A549 (cell line): ENCODE results near the gene ZNF467. TPM values are rescaled to one million over a fixed set of nuclear protein-coding genes. Genes with fewer than 3 reads are reported as not detected.

Source experiments
- ATAC-seq, 2 experiments: fragments of 200-7000 bp in 1 of 2; fragments of >200 bp in 1 of 2; cut with Nextera tagmentation in 1 of 2; cut with Tn5 transposase in 1 of 2; 3 replicates each; pipeline versions ENCODE4 v1.8.0 to v1.9.1; 2018 to 2020; ENCODE audit warnings: mild to moderate bottlenecking in 1 of 2, moderate library complexity in 1 of 2
- CTCF ChIA-PET: fragments of 300-600 bp; sonication (Branson Sonifier 250); formaldehyde crosslinking; extraction: SDS; loops from one replicate; lab custom pipeline; 2021; ENCODE audit warnings: antibody characterized with exemption, inconsistent platforms; lab: Yijun Ruan, JAX
- POLR2A ChIA-PET: fragments of 350-600 bp; formaldehyde crosslinking; extraction: SDS; loops from one replicate; lab custom pipeline; 2021; ENCODE audit warnings: antibody characterized with exemption, inconsistent platforms; lab: Yijun Ruan, JAX
- DNase-seq, 2 experiments: peaks; one replicate each; pipeline versions ENCODE4 v3.0.0 to v3.0.0-alpha.2; 2011 to 2016; ENCODE audit warnings: low read depth in 1 of 2, low spot score in 1 of 2
- FAIRE-seq: peaks from 2 replicates; lab custom pipeline; 2011; peaks lifted over from hg19 to GRCh38; lab: Jason Lieb, UNC
- H3K27ac ChIP-seq, 2 experiments: fragments of >200 bp; sonication (Bioruptor Twin); formaldehyde crosslinking; 3 replicates each; pipeline ENCODE4 v1.5.1; 2016 to 2017
- H3K4me1 ChIP-seq: fragments of >200 bp; sonication (Bioruptor Twin); formaldehyde crosslinking; 3 replicates; pipeline ENCODE4 v1.6.1; 2016
- H3K4me2 ChIP-seq: fragments of >200 bp; sonication (Bioruptor Twin); formaldehyde crosslinking; 3 replicates; pipeline ENCODE4 v1.6.1; 2016
- H3K4me3 ChIP-seq: fragments of >200 bp; sonication (Bioruptor Twin); formaldehyde crosslinking; 3 replicates; pipeline ENCODE4 v1.5.1; 2016
- H3K9me3 ChIP-seq: fragments of >200 bp; sonication (Bioruptor Twin); formaldehyde crosslinking; 3 replicates; pipeline ENCODE4 v1.6.1; 2016
- CEBPB ChIP-seq, 2 experiments: fragments of >200 bp in 1 of 2; sonication (Bioruptor Twin) in 1 of 2; formaldehyde crosslinking in 1 of 2; IDR thresholded peaks; 2 replicates each; pipeline ENCODE4 v1.6.1; 2012 to 2016
- CHD2 ChIP-seq: fragments of 150-350 bp; IDR thresholded peaks from 2 replicates; pipeline ENCODE4 v1.6.1; 2014; ENCODE audit warnings: low read length; ENCODE audit not compliant: partially characterized antibody
- HDAC2 ChIP-seq: fragments of 200-600 bp; sonication (generic); IDR thresholded peaks from 2 replicates; pipeline ENCODE4 v1.6.1; 2016
- HOXA7 ChIP-seq: fragments of 250-450 bp; sonication (Bioruptor Pico); IDR thresholded peaks from 2 replicates; pipeline ENCODE4 v1.5.0; 2020; ENCODE audit warnings: mild to moderate bottlenecking, moderate library complexity
- HOXB13 ChIP-seq: fragments of 250-450 bp; sonication (Bioruptor Pico); IDR thresholded peaks from 2 replicates; pipeline ENCODE4 v1.5.0; 2020; ENCODE audit warnings: low read depth, mild to moderate bottlenecking, moderate library complexity
- HOXB5 ChIP-seq: fragments of 250-450 bp; sonication (Bioruptor Pico); IDR thresholded peaks from 2 replicates; pipeline ENCODE4 v1.5.0; 2020; ENCODE audit warnings: mild to moderate bottlenecking, moderate library complexity
- JUN ChIP-seq, 2 experiments: fragments of >200 bp; sonication (Bioruptor Twin); formaldehyde crosslinking; IDR thresholded peaks; 2 replicates in 1 of 2; 3 replicates in 1 of 2; pipeline ENCODE4 v1.6.1; 2016 to 2017
- JUNB ChIP-seq: fragments of >200 bp; sonication (Bioruptor Twin); formaldehyde crosslinking; IDR thresholded peaks from 2 replicates; pipeline ENCODE4 v1.6.1; 2016
- NPAS2 ChIP-seq: fragments of 250-450 bp; sonication (Bioruptor Pico); IDR thresholded peaks from 2 replicates; pipeline ENCODE4 v1.8.0; 2022; ENCODE audit warnings: mild to moderate bottlenecking, moderate library complexity, borderline replicate concordance
- NR3C1 ChIP-seq: fragments of >200 bp; sonication (Bioruptor Twin); formaldehyde crosslinking; IDR thresholded peaks from 3 replicates; pipeline ENCODE4 v1.6.1; 2017
- POLR2A ChIP-seq: IDR thresholded peaks from 2 replicates; pipeline ENCODE4 v1.6.1; 2012; ENCODE audit warnings: mild to moderate bottlenecking, low read length
- RCOR1 ChIP-seq: fragments of 150-350 bp; IDR thresholded peaks from 2 replicates; pipeline ENCODE4 v1.6.1; 2014; ENCODE audit warnings: antibody characterized with exemption, low read length, low read depth
- SMC3 ChIP-seq: fragments of >200 bp; sonication (Bioruptor Twin); formaldehyde crosslinking; IDR thresholded peaks from 3 replicates; pipeline ENCODE4 v1.6.1; 2018; ENCODE audit warnings: inconsistent platforms
- SREBF2 ChIP-seq: fragments of 450-650 bp; IDR thresholded peaks from 2 replicates; pipeline ENCODE4 v1.6.1; 2014; ENCODE audit warnings: mild to moderate bottlenecking, moderate library complexity
- ZC3H11A ChIP-seq: fragments of 450-650 bp; IDR thresholded peaks from 2 replicates; pipeline ENCODE4 v1.6.1; 2014; ENCODE audit warnings: antibody characterized with exemption, mild to moderate bottlenecking
- WGBS: methylation state at CpG from one replicate; pipeline ENCODE4 v1.1.6; 2017; ENCODE audit errors: missing lambda C conversion rate; 5-methylcytosine and 5-hydroxymethylcytosine counted together
- polyA plus RNA-seq, 4 experiments: library from polyadenylated mRNA; depleted of rRNA in 3 of 4; stranded (reverse); fragments of >200 nt; fragmentation: RNase III in 1 of 4; extraction: RNeasy Plus Mini Kit Qiagen cat#74134 plus additional on column Dnase treatment in 1 of 4; gene quantifications; 2 replicates in 3 of 4; 3 replicates in 1 of 4; pipeline ENCODE4 v1.2.3, GENCODE V29; 2011 to 2017
- TF ChIP-seq, protein P1 (sequence below): fragments of 200-600 bp; sonication (generic); IDR thresholded peaks from 2 replicates; pipeline ENCODE4 v1.6.1; 2016; ENCODE audit warnings: antibody characterized with exemption, mild to moderate bottlenecking, moderate library complexity
- TF ChIP-seq, protein P2 (sequence below): fragments of 150-350 bp; IDR thresholded peaks from 2 replicates; pipeline ENCODE4 v1.6.1; 2014; ENCODE audit warnings: low read depth, mild to moderate bottlenecking, low read length
- TF ChIP-seq, protein P3 (sequence below): fragments of 250-450 bp; sonication (Bioruptor Pico); IDR thresholded peaks from 2 replicates; pipeline ENCODE4 v1.5.0; 2021; ENCODE audit warnings: mild to moderate bottlenecking, moderate library complexity, borderline replicate concordance
- TF ChIP-seq, protein P4 (sequence below): IDR thresholded peaks from 2 replicates; pipeline ENCODE4 v1.6.1; 2012; ENCODE audit warnings: low read depth, borderline replicate concordance
- TF ChIP-seq, protein P5 (sequence below): IDR thresholded peaks from 2 replicates; pipeline ENCODE4 v1.6.1; 2012
- TF ChIP-seq, protein P6 (sequence below): fragments of >200 bp; sonication (Bioruptor Twin); formaldehyde crosslinking; IDR thresholded peaks from 3 replicates; pipeline ENCODE4 v1.6.1; 2016
- TF ChIP-seq, protein P7 (sequence below): IDR thresholded peaks from 2 replicates; pipeline ENCODE4 v1.6.1; 2012

ZNF467 gene
- polyA plus RNA-seq, 2 of the 4 experiments (the other 2 are of a cell fraction), result 3.1 to 3.3 TPM

DNA sequence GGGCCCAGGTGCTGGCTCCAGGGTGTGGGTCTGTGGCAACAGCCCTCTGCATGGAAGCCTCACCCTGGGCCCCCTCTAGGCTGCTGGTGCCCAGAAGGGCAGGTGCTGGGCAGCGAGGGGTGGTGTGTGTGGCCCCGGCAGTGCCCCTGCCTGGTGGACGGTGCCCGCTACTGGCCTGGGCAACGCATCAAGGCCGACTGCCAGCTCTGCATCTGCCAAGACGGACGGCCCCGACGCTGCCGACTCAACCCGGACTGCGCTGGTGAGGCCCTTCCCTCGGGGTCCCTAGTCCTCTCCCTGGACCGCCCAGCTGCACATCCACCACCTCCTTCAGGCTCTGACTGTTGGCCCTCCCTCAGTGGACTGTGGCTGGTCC lies 18.8 kb upstream of the ZNF467 start:
- DNase-seq, result no peak
- H3K4me3 ChIP-seq, result no peak overlapping the region
- H3K4me2 ChIP-seq, result no peak overlapping the region
- peaks cover 7% of the 10 kb centered on the region; the same call in 1 of the 3 replicates for H3K4me1 ChIP-seq
- no peak for TF ChIP-seq NR3C1
- TF ChIP-seq HOXB13 (CRISPR knock-in tag), result no peak
- TF ChIP-seq JUNB, result no peak
- TF ChIP-seq HDAC2, result no peak
- TF ChIP-seq CHD2, result no peak
- TF ChIP-seq, protein P1, sequence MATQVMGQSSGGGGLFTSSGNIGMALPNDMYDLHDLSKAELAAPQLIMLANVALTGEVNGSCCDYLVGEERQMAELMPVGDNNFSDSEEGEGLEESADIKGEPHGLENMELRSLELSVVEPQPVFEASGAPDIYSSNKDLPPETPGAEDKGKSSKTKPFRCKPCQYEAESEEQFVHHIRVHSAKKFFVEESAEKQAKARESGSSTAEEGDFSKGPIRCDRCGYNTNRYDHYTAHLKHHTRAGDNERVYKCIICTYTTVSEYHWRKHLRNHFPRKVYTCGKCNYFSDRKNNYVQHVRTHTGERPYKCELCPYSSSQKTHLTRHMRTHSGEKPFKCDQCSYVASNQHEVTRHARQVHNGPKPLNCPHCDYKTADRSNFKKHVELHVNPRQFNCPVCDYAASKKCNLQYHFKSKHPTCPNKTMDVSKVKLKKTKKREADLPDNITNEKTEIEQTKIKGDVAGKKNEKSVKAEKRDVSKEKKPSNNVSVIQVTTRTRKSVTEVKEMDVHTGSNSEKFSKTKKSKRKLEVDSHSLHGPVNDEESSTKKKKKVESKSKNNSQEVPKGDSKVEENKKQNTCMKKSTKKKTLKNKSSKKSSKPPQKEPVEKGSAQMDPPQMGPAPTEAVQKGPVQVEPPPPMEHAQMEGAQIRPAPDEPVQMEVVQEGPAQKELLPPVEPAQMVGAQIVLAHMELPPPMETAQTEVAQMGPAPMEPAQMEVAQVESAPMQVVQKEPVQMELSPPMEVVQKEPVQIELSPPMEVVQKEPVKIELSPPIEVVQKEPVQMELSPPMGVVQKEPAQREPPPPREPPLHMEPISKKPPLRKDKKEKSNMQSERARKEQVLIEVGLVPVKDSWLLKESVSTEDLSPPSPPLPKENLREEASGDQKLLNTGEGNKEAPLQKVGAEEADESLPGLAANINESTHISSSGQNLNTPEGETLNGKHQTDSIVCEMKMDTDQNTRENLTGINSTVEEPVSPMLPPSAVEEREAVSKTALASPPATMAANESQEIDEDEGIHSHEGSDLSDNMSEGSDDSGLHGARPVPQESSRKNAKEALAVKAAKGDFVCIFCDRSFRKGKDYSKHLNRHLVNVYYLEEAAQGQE, result no peak
- TF ChIP-seq, protein P2, sequence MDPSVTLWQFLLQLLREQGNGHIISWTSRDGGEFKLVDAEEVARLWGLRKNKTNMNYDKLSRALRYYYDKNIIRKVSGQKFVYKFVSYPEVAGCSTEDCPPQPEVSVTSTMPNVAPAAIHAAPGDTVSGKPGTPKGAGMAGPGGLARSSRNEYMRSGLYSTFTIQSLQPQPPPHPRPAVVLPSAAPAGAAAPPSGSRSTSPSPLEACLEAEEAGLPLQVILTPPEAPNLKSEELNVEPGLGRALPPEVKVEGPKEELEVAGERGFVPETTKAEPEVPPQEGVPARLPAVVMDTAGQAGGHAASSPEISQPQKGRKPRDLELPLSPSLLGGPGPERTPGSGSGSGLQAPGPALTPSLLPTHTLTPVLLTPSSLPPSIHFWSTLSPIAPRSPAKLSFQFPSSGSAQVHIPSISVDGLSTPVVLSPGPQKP, result no peak
- no peak for TF ChIP-seq HOXA7 (CRISPR knock-in tag)
- TF ChIP-seq POLR2A, result no peak
- TF ChIP-seq ZC3H11A, result no peak
- no peak for TF ChIP-seq RCOR1
- no peak for ATAC-seq
- H3K27ac ChIP-seq, result no peak overlapping the region
- H3K9me3 ChIP-seq, result no peaks in the 10 kb centered on the region
- no peak for FAIRE-seq
- 80% methylated on average over 11 of the region's 15 CpGs for WGBS
- CTCF ChIA-PET, result interaction anchor here (0.9 to 2.7 kb wide), 2 partner anchors 14 to 25 kb away, joined by 3 to 12 read pairs; no protein-coding TSS in a partner anchor
- POLR2A ChIA-PET, result no interaction called here

DNA sequence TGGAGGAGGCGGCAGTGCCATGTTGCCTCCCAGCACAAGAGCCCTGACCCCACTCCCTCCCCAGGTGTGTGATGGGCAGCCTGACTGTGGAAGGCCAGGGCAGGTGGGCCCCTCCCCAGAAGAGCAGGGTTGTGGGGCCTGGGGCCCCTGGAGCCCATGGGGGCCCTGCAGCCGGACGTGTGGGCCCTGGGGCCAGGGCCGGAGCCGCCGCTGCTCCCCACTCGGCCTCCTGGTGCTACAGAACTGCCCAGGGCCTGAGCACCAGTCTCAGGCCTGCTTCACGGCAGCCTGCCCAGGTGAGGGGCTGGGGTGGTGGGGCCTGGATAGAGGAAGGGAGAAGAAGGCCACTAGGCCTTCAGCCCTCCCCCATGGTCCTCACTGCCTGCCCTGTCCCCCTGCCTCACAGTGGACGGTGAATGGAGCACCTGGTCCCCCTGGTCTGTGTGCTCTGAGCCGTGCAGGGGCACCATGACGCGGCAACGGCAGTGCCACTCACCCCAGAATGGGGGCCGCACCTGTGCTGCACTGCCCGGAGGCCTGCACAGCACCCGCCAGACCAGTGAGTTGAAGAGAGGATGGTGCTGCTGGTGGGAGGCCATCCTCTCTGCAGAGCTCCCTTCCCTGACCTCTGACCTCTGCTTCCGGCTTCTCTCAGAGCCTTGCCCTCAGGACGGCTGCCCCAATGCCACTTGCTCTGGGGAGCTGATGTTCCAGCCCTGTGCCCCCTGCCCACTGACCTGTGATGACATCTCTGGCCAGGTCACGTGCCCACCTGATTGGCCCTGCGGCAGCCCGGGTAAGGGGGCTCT lies 18.2 kb upstream of the ZNF467 start:
- POLR2A ChIA-PET, result no interaction called here
- FAIRE-seq (no peak), ATAC-seq (no peak), DNase-seq (no peak)
- H3K4me3 ChIP-seq, result no peak overlapping the region
- H3K4me2 ChIP-seq, result no peak overlapping the region
- H3K27ac ChIP-seq, result no peak overlapping the region
- WGBS, result 80% methylated on average over 2 of the region's 21 CpGs
- H3K9me3 ChIP-seq, result no peaks in the 10 kb centered on the region
- peaks cover 8% of the 10 kb centered on the region; the same call in 1 of the 3 replicates for H3K4me1 ChIP-seq
- CTCF ChIA-PET, result interaction anchor here (0.9 to 2.7 kb wide), 3 partner anchors 8 to 26 kb away, joined by 3 to 12 read pairs (median 9); no protein-coding TSS in a partner anchor
- TF ChIP-seq, protein P1, result no peak
- TF ChIP-seq, protein P3, sequence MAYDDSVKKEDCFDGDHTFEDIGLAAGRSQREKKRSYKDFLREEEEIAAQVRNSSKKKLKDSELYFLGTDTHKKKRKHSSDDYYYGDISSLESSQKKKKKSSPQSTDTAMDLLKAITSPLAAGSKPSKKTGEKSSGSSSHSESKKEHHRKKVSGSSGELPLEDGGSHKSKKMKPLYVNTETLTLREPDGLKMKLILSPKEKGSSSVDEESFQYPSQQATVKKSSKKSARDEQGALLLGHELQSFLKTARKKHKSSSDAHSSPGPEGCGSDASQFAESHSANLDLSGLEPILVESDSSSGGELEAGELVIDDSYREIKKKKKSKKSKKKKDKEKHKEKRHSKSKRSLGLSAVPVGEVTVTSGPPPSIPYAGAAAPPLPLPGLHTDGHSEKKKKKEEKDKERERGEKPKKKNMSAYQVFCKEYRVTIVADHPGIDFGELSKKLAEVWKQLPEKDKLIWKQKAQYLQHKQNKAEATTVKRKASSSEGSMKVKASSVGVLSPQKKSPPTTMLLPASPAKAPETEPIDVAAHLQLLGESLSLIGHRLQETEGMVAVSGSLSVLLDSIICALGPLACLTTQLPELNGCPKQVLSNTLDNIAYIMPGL (CRISPR knock-in tag), result no peak
- TF ChIP-seq SMC3 (no peak), SREBF2 (no peak), NPAS2 (CRISPR knock-in tag) (no peak), HOXB5 (CRISPR knock-in tag) (no peak), CEBPB (IDR thresholded peaks at IDR 0.05) (no peak), ZC3H11A (no peak), JUN (IDR thresholded peaks at IDR 0.05) (no peak)
- TF ChIP-seq, protein P4, sequence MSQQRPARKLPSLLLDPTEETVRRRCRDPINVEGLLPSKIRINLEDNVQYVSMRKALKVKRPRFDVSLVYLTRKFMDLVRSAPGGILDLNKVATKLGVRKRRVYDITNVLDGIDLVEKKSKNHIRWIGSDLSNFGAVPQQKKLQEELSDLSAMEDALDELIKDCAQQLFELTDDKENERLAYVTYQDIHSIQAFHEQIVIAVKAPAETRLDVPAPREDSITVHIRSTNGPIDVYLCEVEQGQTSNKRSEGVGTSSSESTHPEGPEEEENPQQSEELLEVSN, result no peak
- TF ChIP-seq, protein P5, sequence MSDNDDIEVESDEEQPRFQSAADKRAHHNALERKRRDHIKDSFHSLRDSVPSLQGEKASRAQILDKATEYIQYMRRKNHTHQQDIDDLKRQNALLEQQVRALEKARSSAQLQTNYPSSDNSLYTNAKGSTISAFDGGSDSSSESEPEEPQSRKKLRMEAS, result no peak
- TF ChIP-seq, protein P6, sequence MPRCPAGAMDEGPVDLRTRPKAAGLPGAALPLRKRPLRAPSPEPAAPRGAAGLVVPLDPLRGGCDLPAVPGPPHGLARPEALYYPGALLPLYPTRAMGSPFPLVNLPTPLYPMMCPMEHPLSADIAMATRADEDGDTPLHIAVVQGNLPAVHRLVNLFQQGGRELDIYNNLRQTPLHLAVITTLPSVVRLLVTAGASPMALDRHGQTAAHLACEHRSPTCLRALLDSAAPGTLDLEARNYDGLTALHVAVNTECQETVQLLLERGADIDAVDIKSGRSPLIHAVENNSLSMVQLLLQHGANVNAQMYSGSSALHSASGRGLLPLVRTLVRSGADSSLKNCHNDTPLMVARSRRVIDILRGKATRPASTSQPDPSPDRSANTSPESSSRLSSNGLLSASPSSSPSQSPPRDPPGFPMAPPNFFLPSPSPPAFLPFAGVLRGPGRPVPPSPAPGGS, result no peak
- TF ChIP-seq, protein P7, sequence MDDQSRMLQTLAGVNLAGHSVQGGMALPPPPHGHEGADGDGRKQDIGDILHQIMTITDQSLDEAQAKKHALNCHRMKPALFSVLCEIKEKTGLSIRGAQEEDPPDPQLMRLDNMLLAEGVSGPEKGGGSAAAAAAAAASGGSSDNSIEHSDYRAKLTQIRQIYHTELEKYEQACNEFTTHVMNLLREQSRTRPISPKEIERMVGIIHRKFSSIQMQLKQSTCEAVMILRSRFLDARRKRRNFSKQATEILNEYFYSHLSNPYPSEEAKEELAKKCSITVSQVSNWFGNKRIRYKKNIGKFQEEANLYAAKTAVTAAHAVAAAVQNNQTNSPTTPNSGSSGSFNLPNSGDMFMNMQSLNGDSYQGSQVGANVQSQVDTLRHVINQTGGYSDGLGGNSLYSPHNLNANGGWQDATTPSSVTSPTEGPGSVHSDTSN, result no peak
